ENCODE results near the gene ATN1. TPM values are rescaled to one million over a fixed set of nuclear protein-coding genes. Genes with fewer than 3 reads are reported as not detected.

The ATN1 gene
- total and polyA plus RNA-seq, 7 donors, result 30.1 to 138 (median 53.8) TPM

- 83 to 90% methylated on average over 22 of the region's 22 CpGs for WGBS, 2 donors
- Histone ChIP-seq H3K9me3 (no peaks in the 10 kb centered on the region), H3K4me3 (no peak overlapping the region), H3K36me3 (no peaks in the 10 kb centered on the region), H3K27me3 (no peaks in the 10 kb centered on the region), H3K27ac (no peak overlapping the region), H3K4me1 (peaks cover 0 to 12% (median 4%) of the 10 kb centered on the region in 4 donors)
- TF ChIP-seq, protein P1, sequence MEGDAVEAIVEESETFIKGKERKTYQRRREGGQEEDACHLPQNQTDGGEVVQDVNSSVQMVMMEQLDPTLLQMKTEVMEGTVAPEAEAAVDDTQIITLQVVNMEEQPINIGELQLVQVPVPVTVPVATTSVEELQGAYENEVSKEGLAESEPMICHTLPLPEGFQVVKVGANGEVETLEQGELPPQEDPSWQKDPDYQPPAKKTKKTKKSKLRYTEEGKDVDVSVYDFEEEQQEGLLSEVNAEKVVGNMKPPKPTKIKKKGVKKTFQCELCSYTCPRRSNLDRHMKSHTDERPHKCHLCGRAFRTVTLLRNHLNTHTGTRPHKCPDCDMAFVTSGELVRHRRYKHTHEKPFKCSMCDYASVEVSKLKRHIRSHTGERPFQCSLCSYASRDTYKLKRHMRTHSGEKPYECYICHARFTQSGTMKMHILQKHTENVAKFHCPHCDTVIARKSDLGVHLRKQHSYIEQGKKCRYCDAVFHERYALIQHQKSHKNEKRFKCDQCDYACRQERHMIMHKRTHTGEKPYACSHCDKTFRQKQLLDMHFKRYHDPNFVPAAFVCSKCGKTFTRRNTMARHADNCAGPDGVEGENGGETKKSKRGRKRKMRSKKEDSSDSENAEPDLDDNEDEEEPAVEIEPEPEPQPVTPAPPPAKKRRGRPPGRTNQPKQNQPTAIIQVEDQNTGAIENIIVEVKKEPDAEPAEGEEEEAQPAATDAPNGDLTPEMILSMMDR (IDR thresholded peaks at IDR 0.05), result no peak
- TF ChIP-seq POLR2A (IDR thresholded peaks at IDR 0.05), result no peak
- TF ChIP-seq POLR2AphosphoS5 (IDR thresholded peaks at IDR 0.05), result no peak
- no peak for TF ChIP-seq EP300 (IDR thresholded peaks at IDR 0.05)
- intact Hi-C loops (cut with DNase I), result no loop called here
- peak; percentile 60 for DNase-seq
Observed at GRCh38 chr12:6955108-6956020, 27.6 kb downstream of the ATN1 start.

DNA sequence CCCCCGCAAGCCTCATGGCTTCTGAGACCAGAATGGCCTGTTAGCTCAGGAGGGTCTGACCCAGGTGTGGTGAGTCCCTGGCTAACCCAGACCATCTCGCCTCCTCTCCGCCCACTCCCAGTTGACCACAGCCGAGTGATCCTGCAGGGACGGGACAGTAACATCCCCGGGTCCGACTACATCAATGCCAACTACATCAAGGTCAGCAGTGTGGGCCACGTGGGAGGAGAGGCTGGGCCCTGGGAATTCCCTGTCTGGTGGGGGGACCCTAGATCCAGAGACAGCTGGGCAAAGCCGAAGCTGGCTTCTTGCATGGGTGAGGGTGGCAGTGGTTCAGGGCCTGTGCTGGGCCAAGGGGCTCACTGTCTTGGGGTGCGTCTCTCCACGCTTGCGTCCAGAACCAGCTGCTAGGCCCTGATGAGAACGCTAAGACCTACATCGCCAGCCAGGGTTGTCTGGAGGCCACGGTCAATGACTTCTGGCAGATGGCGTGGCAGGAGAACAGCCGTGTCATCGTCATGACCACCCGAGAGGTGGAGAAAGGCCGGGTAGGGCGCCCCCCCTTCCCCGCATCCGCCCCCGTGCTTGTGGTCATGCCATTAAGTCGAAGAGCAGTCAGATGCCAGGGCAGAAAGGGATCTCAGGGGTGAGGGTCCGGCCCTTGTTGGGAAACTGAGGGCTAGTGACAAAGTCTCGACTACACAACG lies 28.4 kb downstream of the ATN1 start:
- intact Hi-C loops (cut with DNase I), result no loop called here

DNA sequence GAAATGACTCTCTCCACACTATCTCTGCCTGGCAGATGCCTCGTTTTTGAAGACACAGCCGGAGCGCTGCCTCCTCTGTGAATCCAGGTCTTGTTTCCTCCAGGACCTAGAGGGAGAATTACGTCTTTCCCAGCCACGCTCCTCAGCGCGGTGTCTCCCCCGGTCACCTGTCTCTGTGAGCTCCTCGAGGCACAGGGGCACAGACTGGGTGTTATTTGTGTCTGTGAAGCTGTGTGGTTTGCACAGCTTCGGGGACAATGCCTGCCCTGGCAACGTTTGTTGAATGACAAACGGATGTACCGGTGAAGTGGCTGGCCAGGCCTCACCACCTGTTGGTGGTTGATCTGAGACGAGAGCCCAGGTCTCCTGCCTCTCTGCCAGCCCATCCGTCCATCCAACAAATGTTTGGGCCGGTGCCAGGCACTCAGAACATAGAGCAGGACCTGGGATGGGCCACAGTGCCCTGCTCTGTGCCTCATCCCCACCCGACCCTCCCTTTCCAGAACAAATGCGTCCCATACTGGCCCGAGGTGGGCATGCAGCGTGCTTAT lies 29.5 kb downstream of the ATN1 start:
- peaks cover 0 to 30% (median 21%) of the 10 kb centered on the region in 4 donors for H3K4me1 ChIP-seq

More for the DNA sequence above, 28.4 kb downstream of the ATN1 start:
- TF ChIP-seq, protein P1 (IDR thresholded peaks at IDR 0.05), result no peak
- TF ChIP-seq EP300 (IDR thresholded peaks at IDR 0.05) (no peak), POLR2A (IDR thresholded peaks at IDR 0.05) (no peak), POLR2AphosphoS5 (IDR thresholded peaks at IDR 0.05) (no peak)
- Histone ChIP-seq H3K4me3 (no peak overlapping the region), H3K27ac (no peak overlapping the region), H3K27me3 (no peaks in the 10 kb centered on the region), H3K9me3 (no peaks in the 10 kb centered on the region), H3K4me1 (peaks cover 0 to 19% (median 10%) of the 10 kb centered on the region in 4 donors), H3K36me3 (no peaks in the 10 kb centered on the region)
- 81 to 84% methylated on average over 28 of the region's 28 CpGs for WGBS, 2 donors
- DNase-seq, result peak; percentile 64

More for the DNA sequence above, 29.5 kb downstream of the ATN1 start:
- Histone ChIP-seq H3K27me3 (no peaks in the 10 kb centered on the region), H3K27ac (no peak overlapping the region), H3K9me3 (no peaks in the 10 kb centered on the region), H3K36me3 (no peaks in the 10 kb centered on the region), H3K4me3 (no peak overlapping the region)
- intact Hi-C loops (cut with DNase I), result no loop called here
- 83 to 88% methylated on average over 20 of the region's 20 CpGs for WGBS, 2 donors
- TF ChIP-seq EP300 (IDR thresholded peaks at IDR 0.05), result no peak
- no peak for TF ChIP-seq POLR2A (IDR thresholded peaks at IDR 0.05)
- no peak for TF ChIP-seq POLR2AphosphoS5 (IDR thresholded peaks at IDR 0.05)
- TF ChIP-seq, protein P1 (IDR thresholded peaks at IDR 0.05), result no peak
- peak; percentile 62 for DNase-seq

All from sigmoid colon (tissue), 7 donors.